AG08396 (cell line): ENCODE data around the gene ADNP.

Experiments used
- DNase-seq: peaks from one replicate; pipeline ENCODE4 v3.0.0; 2012; ENCODE audit warnings: low spot score, mixed read lengths

The ADNP gene

DNA sequence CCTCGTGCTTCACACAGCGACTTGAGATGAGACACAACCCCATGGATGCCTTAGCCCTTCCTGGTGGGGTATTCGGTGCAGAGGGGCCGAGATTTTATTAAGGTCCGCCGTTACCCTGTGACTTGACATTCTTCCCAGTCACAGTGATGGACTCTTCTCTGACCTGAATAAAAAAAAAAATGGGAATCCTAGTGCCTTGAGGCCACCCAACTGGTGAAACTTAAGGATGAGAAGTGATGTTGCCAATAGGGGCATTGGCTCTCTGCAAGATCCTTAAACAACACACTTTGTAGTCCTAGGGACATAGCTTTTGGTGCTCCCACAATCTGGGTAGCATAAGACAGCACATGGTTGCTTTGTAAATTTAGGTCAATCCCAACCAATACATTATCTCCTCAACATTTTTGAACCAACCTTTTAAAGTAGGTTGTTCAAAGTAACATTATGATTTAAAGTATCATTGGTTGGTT is 814 bp upstream of the ADNP start:
- DNase-seq, result no peak

DNA sequence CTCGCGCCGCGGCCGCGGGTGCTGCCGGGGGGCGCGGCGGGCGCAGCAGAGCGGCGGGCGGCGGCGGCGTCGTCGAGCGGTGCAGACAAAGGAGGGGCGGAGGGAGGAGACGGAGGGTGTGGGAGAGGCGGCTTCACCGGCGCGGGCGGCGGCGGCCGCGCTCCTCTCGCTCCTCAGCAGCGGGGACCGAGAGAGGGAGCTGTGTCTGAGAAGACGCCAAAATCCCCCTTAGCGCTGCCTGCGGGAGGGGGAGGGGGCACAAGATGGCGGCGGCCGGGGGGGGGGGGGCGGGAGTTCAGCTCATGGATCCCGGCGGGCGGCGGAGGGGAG is 296 bp downstream of the ADNP start:
- peak; percentile 26 for DNase-seq

DNA sequence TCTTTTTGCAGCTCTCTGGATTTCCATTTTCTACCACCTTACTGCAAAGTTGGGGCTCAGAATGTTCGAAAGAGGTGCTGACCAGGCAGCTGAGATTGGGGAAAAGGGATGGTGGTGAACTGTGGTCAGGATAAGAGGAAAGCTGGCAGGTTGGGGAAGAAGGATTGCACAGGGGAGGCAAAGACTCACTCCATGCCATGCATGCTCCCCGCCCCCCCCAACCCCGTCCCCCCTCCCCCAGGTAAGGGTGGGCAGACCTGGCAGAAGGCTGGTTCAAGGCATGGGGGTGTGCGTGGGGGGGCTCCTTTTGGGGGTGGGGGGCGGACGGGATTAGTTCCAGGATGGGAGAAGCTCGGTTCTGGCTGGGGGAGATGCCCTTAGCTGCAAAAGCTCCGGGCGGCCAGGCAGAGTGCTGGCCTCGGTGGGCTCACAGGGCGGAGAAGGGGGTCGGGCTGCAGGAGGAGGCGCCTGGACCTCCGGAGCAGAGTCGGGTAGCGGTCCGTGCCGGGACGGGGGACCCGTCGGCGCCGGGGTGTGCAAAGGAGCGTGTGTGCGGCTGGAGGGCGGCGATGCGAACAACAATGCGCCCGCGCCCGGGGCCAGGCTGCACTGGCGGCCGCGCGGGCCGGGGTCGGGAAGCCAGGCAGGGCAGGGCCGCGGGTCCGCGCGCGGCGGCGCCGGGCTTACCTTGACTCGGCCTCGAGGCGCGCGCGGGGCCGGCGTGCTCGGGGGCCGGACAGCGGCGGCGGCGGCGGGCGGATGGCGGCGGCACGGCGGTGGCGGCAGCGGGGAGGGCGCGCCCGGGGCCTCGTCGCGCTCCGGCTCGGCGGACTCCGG is 880 bp downstream of the ADNP start:
- DNase-seq, result no peak

DNA sequence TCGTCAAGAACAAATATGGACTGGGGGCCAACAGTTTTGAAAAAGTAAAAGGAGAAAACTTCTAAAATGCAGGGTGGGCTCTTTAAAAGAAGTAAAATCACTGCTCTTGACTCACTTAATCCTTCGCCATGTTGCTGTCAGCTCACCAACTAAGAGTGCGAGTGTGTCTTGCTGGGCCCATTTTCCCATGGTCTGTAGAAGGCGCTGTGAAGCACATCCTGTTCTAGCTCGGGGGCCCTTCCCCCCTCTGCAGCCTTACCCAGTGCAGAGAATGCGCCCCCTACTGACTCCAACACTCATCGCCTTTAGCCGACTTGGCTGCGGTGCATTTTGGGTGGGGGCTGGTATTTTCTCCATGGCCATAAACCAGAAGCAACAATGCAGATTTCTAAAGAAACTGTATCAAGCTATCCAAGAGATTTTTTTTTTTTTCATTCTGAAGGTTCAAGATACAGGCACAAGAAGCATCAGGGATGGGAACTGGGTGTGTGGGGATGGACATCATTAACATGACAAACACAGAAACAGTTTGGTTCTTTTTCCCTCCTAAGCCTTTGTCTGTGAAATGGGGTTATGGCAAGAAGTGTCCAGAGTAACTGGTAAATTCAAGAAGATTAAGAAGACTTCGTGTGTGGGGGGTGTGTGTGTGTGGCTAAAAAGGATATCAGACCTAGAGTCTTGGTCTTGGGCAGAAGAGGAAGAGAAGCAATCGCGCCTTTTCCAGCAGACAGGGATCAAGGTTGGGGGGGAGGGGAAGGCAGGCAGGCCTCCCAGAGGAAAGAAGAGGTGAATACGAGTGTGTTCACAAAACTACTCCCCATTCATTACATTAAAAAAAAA is 1.7 kb downstream of the ADNP start:
- DNase-seq, result peak; percentile 84

DNA sequence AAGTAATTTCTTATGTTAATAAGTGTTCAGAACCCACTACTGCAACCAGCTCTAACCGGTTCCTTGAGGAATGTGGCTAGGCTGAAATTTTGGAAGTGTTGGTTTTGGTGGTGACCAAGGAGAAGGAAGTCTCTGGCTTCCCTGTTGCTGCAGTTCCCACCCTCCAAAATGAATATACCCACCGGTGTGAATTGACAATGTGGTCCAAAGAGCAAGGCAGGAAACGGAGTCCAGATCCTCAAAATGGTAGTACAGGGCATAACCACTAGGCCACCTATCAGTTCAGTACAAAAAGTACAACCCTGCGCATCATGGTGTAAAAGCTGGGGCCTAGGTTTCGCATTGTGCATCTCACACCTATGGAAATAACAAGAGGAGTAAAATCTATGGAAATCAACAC is 2.8 kb downstream of the ADNP start:
- no peak for DNase-seq

DNA sequence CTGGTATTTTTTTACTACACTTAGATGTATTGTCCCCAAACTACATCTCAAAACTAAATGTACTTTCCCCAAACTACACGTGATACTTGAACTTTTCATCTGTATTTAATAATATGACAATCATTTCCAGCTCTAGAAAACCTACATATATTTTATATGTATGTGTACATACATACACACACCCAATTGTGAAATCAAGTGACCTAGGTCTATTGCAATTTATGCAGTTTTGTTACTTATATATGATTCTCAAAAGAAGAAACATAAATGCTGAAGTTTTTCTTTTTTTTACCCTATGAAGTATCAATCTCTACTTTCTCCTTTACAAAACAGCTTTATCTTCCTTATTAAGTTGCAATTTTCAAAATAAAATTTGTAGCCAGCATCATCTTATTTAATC is 4.7 kb downstream of the ADNP start:
- no peak for DNase-seq

DNA sequence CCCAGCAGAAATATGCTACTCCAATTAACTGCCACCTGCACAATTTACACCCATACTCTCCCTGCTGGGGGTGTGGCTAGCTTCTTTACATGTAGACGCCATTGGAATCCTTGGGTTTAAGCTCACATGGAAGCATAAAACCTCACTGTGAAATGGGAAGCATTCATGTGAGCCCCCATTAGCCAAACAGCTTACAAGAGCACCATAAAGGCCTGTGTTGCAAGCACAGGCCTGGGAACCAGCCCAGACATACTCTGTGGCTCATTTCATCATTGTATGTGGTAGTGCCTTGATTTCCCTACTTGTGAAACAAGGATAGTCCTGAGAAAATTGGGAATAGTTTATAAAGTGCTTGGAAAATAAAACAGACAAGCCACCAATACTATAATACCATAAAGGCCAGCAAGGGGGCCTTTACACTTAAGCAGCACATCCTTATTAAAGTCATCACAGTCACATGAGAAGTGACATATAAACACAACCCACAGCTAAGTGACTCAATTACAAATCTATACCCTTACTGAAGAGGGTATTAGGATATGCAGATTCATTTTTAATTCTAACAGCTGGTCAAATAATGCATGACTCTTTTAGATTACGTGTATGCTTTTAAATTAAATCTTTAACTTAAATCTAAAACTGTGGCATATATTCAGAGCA is 6.8 kb downstream of the ADNP start:
- DNase-seq, result no peak

DNA sequence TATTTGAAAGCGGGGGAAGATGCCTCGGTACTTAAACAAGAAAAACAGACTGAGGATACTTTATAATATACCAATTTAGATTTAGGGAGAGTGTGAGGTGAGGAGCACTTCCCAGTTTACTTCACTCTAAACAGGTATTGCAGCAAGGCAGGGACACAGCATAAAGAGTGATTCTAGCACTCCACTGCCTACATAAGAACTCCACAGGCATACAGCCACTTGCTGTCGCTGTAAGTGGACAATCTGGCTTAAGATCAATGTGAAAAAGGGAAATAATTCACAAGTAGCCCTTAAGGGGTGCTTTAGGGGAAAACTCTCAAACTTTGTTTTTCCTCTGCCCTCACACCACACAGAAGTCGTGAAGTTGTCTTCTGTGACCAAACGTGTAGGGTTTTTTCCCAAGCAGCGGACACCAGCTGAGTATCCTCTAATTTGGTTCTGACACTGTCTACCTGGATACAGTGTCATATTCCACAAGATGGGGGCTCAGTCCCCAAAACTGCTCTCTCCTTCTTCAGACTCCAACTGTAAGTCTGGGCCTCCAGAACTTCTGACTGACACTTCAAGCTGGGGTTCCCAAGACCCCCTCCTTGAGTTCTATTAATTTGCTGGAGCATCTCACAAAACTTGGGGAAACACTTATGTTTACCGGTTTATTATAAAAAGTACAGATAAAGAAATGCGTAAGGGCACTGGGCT is 9.3 kb downstream of the ADNP start:
- DNase-seq, result no peak

DNA sequence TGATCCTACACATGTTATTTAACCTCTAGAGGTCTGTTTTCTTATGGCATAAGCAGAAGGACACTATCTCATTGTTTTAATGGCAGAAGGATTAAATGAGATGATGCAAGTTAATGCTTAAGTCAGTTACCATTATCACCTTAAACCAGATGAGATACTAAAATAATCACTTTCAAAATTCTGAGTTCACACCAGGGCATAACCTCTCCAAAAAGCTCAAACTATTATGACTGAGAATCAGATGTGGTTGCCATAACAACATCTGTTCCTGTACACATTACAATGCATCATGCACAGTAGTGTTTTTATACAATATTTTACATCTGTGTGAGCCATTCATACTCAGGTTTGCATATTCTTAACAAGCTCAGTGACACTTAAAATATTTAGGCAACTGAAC is 10.2 kb downstream of the ADNP start:
- DNase-seq, result no peak

DNA sequence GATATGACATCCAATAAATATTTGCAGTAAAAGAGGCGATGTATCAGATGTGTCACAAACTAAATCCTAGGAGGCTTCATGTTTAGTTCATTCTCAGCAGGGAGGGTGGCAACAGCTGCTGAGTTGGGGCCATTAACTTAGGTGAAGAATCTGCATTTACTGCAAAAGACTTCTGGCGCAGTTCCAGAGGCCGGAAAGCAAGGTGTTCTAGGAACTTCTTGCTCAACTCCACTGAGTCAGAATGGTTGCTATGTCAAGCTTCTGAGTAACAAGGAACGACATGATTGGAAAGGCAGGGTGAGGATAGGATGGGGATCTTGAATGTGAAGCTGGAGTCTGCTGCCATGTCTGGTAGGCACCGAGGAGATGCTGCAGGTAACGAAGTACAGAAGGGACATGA is 11.7 kb downstream of the ADNP start:
- DNase-seq, result peak; percentile 49

DNA sequence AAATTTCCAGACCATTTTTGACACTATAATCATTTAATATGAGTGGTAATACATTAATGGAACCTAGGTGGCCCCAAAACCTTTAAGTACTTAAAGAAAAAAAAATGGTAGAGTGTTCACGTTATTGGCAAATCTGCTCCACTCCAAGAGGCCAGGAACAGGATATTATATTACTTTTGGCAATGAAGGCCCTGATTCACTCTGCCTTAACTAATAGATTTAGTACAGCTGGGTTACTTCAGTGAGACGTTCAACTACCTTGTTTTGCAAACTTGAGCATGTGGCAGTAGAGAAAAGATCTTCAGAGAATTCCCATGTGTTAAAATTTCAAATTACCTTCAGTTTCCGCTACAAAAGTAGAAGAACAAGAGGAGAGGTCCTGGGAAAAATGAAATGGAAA is 12.8 kb downstream of the ADNP start:
- DNase-seq, result no peak

DNA sequence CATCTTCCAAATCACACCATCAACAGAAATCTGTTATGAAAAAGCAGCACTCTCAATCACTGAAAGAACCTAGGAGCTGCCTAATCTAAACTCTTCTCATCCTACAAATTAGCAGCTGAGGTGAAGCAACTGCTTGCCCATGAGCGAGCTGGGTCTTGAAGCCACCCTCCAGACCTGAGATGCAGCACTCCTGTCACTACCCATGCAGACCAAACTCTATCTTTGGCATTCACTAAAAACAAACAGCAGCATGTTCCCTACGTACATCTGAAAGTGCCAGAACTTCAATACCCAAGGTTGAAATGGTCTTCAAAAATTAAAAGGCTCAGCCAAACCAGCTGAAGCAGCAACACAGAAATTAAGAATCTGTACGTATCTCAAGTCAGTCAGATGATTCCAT is 14.3 kb downstream of the ADNP start:
- no peak for DNase-seq

DNA sequence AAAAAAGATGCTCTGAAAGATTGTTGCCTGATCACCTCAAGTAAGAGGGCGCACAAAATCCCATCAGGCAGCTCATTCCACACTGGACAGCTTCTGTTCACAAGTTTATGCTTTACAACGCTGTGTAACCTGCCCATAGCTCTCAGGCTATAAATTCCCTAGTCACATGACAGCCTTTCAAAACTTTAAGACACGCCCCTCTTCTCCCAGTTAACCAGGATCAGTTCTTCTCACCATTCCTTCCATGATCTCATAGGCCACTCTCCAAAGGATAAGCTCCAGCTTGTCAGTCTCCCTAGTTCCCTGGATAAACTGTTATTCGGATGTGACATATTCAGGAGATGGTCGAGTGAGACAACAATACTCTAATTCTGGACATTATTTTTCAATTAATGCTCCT is 15.0 kb downstream of the ADNP start:
- peak; percentile 31 for DNase-seq

DNA sequence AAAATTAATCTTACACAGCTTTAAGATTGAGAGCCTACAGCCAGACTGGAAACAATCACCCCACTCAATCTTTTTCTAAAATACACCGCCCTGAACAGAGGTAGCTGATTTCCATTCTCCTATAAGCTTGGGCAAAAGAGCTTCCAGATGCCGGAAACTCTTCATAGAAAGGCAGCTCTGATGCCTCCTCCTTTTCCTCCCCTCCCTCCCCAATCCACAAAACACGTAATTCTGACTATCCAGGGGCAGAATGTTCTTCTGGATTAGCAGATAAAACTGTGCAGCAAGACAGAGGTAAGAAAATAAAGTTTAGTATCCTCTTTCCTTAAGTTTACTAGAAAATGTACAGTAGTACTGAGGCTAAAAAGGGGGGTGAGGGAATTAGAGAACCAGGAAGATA is 15.8 kb downstream of the ADNP start:
- DNase-seq, result no peak

DNA sequence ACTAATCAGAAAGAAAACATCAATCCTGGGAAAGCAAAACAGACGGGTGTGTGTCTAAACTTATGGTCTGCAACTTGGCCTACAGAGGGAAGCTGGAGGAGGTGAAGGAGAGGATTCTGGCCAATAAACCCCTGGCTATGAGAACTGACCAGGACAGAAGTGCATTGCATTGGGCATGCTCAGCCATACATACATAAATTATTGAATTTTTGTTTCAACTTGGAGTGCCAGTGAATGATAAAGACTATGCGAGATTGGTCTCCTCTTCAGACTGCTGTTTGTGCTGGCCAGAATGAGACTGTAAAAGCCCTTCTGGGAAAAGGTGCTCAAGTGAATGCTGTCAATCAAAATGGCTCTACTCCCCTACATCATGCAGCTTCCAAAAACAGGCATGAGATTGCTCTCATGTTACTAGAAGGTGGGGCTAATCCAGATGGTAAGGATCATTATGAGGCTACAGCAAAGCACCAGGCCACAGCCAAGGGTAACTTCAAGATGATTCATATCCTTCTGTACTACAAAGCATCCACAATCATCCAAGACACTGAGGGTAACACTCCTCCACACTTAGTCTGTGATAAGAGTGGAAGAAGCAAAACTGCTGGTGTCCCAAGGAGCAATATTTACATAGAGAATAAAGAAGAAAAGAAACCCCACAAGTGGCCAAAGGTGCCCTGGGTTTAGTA is 17.4 kb downstream of the ADNP start:
- DNase-seq, result peak; percentile 40

DNA sequence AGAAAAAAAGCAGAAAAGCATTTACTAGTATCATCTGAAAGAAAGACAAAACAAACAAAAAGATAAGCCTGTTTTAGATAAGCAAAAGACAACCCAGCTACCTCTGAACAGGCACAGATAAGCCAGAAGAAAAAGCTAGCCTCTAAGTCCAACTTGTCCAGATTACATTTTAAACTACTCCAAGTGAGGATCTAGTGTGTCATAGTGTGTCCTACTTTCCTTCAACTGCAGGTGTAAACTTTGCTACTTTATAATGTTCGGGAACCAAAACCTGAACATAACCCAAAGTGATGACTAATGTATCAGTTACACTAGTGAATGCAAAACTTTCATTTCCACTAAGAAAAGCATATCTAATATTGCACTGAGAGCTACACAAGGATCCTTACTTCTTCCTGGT is 19.5 kb downstream of the ADNP start:
- no peak for DNase-seq

DNA sequence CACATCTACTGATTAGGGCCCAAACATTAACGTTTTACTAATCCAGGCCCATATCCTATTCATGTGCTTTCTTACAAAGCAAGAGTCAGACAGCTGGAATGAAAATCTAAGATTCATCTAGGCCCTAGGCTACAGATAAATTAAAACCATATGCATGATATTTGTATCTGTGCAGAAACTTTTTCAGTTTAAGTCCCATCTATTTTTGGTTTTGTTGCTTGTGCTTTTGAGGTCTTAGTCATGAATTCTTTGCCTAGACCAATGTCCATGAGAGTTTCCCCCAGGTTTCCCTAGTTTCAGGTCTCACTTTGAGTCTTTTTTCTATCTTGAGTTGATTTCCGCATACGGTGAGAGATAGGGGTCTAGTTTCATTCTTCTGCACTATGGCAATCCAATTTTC is 20.2 kb downstream of the ADNP start:
- DNase-seq, result peak; percentile 29

DNA sequence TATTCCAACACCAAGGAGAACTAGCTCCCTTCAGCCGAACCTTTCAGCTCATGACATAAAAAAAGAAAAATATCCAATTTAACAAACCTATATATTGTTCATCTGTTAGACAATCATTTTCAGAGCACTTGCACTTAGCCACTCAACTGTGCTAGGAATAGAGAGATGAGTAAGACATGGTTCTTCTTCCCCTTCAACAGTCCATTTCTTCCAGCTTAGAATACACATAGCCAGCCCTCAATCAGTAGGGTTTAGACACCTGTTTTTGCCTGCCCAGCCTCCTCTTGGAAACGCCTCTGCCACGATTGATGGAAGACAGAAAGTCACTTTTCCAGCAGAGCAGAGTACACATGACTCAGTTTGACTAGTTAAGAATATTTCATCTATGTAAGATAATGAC is 21.8 kb downstream of the ADNP start:
- DNase-seq, result no peak

DNA sequence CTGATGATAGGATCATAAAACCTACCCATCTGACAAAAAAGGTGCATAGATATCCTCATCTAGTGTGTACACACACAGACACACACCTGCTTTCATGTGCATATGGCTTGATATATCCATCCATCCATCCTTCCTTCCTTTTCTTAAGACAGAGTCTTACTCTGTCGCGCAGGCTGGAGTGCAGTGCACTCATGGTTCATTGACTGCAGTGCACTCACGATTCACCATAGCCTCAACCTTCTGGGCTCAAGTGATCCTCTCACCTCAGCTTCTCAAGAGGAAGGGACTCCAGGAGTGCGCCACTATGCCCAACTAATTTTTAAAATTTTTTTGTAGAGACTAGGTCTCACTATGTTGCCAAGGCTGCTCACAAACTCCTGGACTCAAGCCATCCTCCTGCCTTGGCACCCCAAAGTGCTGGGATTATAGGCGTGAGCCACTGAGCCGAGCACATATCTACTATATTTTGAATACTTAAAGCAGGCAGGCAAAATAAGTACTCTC is 27.1 kb downstream of the ADNP start:
- DNase-seq, result no peak

DNA sequence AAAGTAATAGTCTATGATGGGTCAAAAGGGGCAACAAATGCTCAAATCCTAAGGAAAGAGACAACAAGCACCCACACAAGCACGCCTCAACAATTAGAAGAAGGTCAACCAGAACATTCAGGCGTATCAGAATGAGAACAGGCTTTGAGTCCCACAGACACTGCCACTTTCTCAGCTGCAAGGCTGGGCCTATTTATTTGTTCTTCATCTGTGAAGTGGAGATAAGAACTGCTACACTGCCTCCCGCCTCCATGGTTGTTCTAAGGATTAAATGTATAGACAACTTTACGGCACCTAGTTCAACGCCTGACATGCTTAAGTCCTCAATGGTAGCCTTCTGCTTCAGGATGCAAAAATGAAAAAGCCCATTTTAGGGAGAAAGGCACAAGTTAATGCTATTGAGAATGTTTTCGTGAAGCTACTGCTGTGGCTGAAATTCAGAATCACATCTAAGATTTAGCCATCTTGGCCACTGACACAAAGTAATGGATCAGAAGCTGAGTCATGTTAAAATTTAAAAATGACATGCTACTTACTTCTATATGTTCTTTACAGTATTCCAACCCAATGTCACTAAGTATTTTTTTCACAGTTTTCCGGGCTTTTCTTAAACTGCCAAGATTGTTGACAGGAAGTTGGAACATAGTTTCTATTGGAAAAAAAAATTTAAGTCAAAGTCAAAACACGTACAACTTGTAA is 27.7 kb downstream of the ADNP start:
- no peak for DNase-seq

DNA sequence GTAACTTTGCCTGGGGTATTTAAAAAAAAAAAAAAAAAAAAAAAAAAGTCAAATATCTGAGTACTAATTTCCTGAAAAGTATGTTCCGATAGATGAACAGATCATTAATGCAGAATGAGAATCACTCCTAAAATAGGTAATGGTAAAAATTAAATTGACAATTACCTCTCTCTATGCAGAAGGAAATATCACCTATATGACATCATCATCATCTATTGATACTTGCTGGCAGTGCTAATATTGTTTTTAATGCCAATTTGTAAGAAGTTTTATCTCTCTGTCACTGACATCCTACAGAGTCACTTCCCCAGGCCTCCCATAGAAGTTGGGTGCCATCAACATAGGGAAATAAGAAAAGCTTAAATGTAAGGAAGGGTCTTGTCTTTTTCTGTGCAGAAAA is 29.9 kb downstream of the ADNP start:
- no peak for DNase-seq
